Urothelium cell line (cell line): ENCODE measurements around the gene RAPGEF2.

ENCODE experiments used
- DNase-seq: peaks from one replicate; pipeline ENCODE4 v3.0.0; 2011; ENCODE audit warnings: low spot score, mixed read lengths
- FAIRE-seq: peaks from 2 replicates; lab custom pipeline; 2011; peaks lifted over from hg19 to GRCh38; lab: Jason Lieb, UNC

RAPGEF2 gene

DNA sequence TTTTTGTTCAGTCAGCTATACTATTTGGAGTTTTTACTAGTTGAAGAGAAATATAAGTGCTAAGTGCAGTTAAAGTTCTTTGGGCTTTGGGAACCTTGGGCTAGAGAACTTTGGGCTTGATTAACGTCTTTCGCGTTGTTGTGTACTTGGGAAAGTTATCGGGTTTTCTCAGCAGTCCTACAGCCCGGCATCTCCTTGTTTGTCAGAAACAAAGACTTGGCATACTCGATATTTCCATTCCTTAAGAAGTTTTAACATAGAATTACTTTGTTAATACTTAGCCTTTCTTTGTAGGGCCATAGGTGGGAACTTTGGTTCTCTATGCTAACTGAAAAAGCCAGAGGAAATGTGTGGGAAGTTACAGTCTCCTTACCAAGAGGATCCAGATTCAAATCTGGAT, 28.7 kb downstream of the RAPGEF2 start:
- FAIRE-seq (no peak), DNase-seq (no peak)

GRCh38 chr4:159134429-159134828, 31.6 kb downstream of the RAPGEF2 start:
- FAIRE-seq = no peak
- no peak for DNase-seq

GRCh38 chr4:159137176-159137575, 34.3 kb downstream of the RAPGEF2 start:
- FAIRE-seq (no peak), DNase-seq (no peak)

DNA sequence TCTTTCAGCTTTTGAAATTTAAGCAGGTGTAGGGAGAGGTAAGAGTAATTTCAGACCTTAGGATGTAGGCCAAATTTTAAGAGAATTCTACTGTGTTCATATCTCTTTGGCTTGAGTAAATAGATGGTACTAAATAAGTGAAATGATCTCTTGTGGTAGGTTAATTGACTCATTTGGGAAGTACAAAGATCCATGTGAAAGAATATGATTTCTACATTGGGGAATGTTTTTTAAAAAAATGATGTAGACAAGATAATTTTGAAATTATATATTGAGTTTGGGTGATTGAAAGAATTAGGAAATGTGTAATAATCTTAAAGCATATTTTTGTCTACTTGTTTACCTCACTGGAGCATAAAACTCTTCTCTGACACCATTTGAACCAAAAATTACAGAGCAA, 35.6 kb downstream of the RAPGEF2 start:
- FAIRE-seq = no peak
- no peak for DNase-seq

GRCh38 chr4:159141193-159141592, 38.3 kb downstream of the RAPGEF2 start:
- FAIRE-seq (no peak), DNase-seq (no peak)

DNA sequence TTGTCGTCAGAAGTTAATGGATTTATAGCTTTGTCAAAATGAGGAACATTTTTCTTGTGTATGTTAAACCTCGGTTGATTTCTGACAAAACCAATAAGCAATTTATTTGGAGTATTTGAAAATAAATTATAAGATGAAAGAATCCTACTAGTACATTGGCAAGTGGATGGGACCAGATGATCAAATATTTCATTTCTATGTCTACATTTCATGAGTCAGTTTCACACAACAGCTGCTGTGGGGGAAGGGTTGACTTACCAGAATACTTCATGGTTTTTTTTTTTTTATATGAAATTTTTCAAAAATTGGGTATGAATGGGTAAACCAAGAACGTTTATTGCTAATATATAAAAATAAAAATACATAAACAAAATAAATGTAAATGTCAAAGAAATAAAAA, 39.4 kb downstream of the RAPGEF2 start:
- FAIRE-seq = no peak

GRCh38 chr4:159142681-159143384, 40.0 kb downstream of the RAPGEF2 start:
- FAIRE-seq = no peak

More for the DNA sequence above, 39.4 kb downstream of the RAPGEF2 start:
- DNase-seq = no peak

GRCh38 chr4:159143687-159144086, 40.8 kb downstream of the RAPGEF2 start:
- no peak for FAIRE-seq
- DNase-seq = no peak

More at GRCh38 chr4:159142681-159143384, 40.0 kb downstream of the RAPGEF2 start:
- DNase-seq = no peak

DNA sequence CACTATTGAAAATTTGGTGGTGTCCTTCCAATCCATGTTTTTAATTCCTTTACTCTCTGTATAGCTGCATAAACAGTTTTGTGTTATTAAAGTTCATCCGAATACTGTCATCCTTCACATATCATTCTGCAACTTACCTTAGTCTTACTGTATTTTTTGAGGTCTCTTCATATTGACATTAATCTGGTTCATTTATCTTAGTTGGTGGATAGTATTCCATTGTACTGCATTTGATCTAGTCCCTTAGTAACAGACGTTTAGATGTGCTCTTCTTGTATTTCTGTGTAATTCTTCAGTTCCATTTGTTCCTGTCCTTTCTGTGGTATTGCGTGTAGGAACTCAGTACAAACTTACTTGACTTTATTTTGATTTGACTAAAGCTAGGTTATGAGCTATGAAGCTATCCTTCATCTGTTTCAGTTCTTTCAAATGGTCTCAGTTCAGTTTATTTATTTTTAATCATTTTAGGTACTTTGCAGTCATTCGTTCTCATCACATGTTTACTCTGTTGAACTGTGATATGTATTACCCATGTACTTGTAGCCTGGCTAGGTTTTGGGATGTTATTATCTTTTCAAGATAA, 41.3 kb downstream of the RAPGEF2 start:
- DNase-seq (no peak), FAIRE-seq (no peak)

GRCh38 chr4:159145318-159145991, 42.6 kb downstream of the RAPGEF2 start:
- FAIRE-seq (no peak), DNase-seq (no peak)

- no peak for FAIRE-seq
Observed at GRCh38 chr4:159145992-159146330, 43.1 kb downstream of the RAPGEF2 start.

GRCh38 chr4:159146488-159146887, 43.6 kb downstream of the RAPGEF2 start:
- DNase-seq (no peak), FAIRE-seq (no peak)

More at GRCh38 chr4:159145992-159146330, 43.1 kb downstream of the RAPGEF2 start:
- DNase-seq = no peak

- FAIRE-seq (no peak), DNase-seq (no peak)
Observed at GRCh38 chr4:159148441-159148840, 45.6 kb downstream of the RAPGEF2 start.

GRCh38 chr4:159149666-159150065, 46.8 kb downstream of the RAPGEF2 start:
- DNase-seq = no peak
- FAIRE-seq = no peak

- DNase-seq (no peak), FAIRE-seq (no peak)
Observed at GRCh38 chr4:159150396-159150795, 47.5 kb downstream of the RAPGEF2 start.

DNA sequence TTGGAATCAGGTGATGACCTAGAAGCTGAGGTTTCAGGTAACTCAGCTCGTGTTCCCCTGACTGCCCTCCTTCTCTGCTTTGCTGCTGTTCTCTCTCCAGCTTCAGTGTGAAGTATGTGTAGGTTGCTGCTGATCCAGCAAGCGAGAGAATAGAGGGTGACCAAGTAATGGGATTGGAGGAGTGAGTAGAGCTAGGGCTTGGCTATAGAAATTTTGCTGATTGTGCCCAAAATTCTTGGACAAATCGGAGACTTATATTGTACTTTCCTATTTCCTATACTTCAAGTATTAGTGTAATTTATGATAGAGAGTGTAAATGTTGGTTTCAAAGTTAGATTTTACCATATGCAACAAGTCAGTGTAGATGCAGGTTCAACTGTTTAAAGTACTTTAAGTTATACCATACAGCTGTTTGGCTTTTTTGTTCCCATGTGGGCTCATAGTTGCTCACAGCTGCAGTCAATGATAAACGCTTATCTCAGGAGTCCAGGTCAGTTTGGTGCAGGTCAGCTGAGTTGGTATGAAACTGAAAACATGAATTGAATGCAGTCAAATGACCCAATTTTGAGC, 48.0 kb downstream of the RAPGEF2 start:
- DNase-seq (no peak), FAIRE-seq (no peak)

DNA sequence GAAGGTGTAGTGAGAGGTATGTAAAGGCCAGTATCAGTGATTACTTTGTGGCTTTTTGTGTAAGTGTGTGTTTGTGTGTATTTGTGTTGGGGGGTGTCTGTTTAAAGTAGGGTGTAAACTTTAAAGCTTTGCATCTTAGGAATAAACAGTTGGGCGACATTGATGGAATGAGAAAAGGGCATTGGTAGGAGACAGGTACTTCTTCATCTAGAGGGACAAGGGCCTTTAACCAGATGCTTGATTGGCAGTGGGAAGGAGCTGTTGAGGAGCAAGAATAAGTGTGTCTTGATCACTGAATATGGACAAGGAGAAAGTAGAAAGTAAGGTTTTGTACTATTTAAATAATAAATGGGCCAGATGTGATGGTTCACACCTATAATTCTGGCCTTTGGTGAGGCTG, 48.8 kb downstream of the RAPGEF2 start:
- no peak for DNase-seq
- FAIRE-seq = no peak

- DNase-seq (no peak), FAIRE-seq (no peak)
Observed at GRCh38 chr4:159152181-159152580, 49.3 kb downstream of the RAPGEF2 start.

GRCh38 chr4:159153669-159154068, 50.8 kb downstream of the RAPGEF2 start:
- FAIRE-seq (no peak), DNase-seq (no peak)

DNA sequence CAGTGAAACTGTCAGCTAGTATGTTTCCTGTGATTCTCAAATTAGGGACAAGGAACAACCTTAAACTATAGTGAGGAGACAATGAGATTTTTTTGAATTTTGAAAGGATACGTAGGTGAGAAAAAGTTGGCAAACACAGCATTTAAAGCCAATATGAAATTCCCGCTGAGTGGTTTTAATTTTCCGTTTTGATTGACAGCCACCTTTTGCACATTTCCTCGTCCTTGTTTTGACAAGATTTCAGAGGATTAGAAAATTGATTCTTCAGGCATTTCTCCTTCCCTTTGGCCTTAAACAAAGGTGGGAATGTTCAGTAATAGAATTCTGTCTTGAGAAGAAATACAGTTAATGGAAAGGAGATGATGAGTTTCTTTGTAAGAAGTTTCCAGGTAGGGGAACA, 52.2 kb downstream of the RAPGEF2 start:
- no peak for DNase-seq
- no peak for FAIRE-seq

- DNase-seq (no peak), FAIRE-seq (no peak)
Observed at GRCh38 chr4:159158083-159158617, 55.3 kb downstream of the RAPGEF2 start.

GRCh38 chr4:159158985-159159384, 56.1 kb downstream of the RAPGEF2 start:
- DNase-seq (no peak), FAIRE-seq (no peak)
